Chondrocyte (in vitro differentiated cells): ENCODE data around the gene CACNG3. TPM values are rescaled to one million over a fixed set of nuclear protein-coding genes. Genes with fewer than 3 reads are reported as not detected.
"Not testable (repeated sequence)": the region's sequence is repeated elsewhere in the genome, so short reads cannot be mapped to it uniquely, and the experiment has no call there.

Source experiments
- DNase-seq: peaks from one replicate; pipeline ENCODE4 v3.0.0; 2021; ENCODE audit warnings: mixed read lengths, low spot score
- H3K27ac Mint-ChIP-seq: one replicate; pipeline ENCODE4 v1.8.0; 2021; ENCODE audit warnings: mild to moderate bottlenecking, moderate library complexity, mixed read lengths; ENCODE audit not compliant: unreplicated experiment
- H3K27me3 Mint-ChIP-seq: 2 replicates; pipeline ENCODE4 v1.8.0; 2021; ENCODE audit warnings: low read depth, mixed read lengths
- H3K36me3 Mint-ChIP-seq: 2 replicates; pipeline ENCODE4 v1.8.0; 2021; ENCODE audit warnings: low read depth, mixed read lengths
- H3K4me1 Mint-ChIP-seq: 2 replicates; pipeline ENCODE4 v1.8.0; 2021; ENCODE audit warnings: low read depth, mild to moderate bottlenecking, mixed read lengths
- H3K4me3 Mint-ChIP-seq: one replicate; pipeline ENCODE4 v1.8.0; 2021; ENCODE audit warnings: mild to moderate bottlenecking, moderate library complexity, mixed read lengths; ENCODE audit not compliant: unreplicated experiment
- H3K9me3 Mint-ChIP-seq: 2 replicates; pipeline ENCODE4 v1.8.0; 2021; ENCODE audit warnings: low read depth, mixed read lengths
- total RNA-seq: library from RNA; stranded (reverse); gene quantifications from 3 replicates; pipeline ENCODE4 v1.2.1, GENCODE V29; 2021
- TF ChIP-seq, protein P1 (sequence below): fragments of 200-600 bp; sonication (generic); IDR thresholded peaks from 2 replicates; pipeline ENCODE4 v1.5.0; 2021; ENCODE audit warnings: antibody characterized with exemption, mild to moderate bottlenecking, moderate library complexity

Gene CACNG3
- total RNA-seq, 1 donor from 2014 or later: not detected

DNA sequence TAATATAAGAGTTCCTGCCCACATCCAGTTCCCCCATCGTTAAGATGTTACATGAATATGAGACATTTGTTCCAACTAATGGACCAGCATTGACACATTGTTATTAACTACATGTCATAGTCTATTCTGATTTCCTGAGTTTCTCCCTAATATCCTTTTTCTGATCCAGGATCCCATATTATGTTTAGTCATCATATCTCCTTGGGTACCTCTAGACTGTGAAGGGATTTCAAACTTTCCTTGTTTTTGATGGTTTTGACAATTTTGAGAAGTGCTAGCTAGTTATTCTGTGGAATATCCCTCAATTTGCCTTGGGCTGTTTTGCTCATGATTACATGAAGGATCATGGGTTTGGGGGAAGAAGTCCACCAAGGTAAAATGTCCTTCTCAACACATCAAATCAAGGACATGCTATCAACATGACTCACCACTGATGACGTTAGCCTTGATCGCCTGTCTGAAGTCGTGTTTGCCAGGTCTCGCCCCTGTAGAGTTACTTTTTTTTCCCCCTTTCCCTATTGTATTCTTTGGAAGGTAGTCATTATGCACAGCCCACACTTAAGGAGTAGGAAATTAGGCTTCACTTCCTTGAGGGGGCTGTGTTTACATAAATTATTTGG lies 42.5 kb downstream of the CACNG3 start:
- Mint-ChIP-seq H3K4me1 (no peaks in the 10 kb centered on the region), H3K4me3 (no peak overlapping the region), H3K27ac (no peak overlapping the region), H3K27me3 (no peaks in the 10 kb centered on the region), H3K9me3 (peaks cover 3% of the 10 kb centered on the region), H3K36me3 (no peaks in the 10 kb centered on the region)
- TF ChIP-seq, protein P1, sequence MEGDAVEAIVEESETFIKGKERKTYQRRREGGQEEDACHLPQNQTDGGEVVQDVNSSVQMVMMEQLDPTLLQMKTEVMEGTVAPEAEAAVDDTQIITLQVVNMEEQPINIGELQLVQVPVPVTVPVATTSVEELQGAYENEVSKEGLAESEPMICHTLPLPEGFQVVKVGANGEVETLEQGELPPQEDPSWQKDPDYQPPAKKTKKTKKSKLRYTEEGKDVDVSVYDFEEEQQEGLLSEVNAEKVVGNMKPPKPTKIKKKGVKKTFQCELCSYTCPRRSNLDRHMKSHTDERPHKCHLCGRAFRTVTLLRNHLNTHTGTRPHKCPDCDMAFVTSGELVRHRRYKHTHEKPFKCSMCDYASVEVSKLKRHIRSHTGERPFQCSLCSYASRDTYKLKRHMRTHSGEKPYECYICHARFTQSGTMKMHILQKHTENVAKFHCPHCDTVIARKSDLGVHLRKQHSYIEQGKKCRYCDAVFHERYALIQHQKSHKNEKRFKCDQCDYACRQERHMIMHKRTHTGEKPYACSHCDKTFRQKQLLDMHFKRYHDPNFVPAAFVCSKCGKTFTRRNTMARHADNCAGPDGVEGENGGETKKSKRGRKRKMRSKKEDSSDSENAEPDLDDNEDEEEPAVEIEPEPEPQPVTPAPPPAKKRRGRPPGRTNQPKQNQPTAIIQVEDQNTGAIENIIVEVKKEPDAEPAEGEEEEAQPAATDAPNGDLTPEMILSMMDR: no peak
- DNase-seq: no peak

DNA sequence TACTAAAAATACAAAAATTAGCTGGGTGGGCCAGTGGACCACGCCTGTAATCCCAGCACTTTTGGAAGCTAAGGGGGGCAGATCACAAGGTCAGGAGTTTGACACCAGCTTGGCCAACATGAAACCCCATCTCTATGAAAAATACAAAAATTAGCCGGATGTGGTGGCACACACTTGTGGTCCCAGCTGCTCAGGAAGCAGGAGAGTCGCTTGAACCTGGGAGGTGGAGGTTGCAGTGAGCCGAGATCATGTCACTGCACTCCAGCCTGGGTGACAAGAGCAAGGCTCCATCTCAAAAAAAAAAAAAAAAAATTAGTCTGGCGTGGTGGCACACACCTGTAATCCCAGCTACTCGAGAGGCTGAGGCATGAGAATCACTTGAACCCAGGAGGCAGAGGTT lies 44.6 kb downstream of the CACNG3 start:
- not testable (repeated sequence) for DNase-seq, H3K27me3 Mint-ChIP-seq, H3K4me1 Mint-ChIP-seq, H3K9me3 Mint-ChIP-seq, H3K4me3 Mint-ChIP-seq, H3K27ac Mint-ChIP-seq, H3K36me3 Mint-ChIP-seq

DNA sequence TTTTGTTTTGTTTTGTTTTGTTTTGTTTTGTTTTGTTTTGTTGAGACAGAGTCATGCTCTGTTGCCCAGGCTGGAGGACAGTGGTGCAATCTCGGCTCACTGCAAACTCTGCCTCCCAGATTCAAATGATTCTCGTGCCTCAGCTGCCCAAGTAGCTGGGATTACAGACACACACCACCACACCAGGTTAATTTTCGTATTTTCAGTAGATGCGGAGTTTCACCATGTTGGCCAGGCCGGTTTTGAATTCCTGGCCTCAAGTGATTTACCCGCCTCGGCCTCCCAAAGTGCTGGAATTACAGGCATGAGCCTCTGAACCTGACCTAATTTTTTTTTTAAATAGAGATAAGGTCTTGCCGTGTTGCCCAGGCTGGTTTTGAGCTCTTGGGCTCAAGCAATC lies 46.5 kb downstream of the CACNG3 start:
- Mint-ChIP-seq H3K27ac (no peak overlapping the region), H3K36me3 (no peaks in the 10 kb centered on the region), H3K9me3 (peaks cover 3% of the 10 kb centered on the region), H3K4me1 (no peaks in the 10 kb centered on the region), H3K4me3 (no peak overlapping the region), H3K27me3 (no peaks in the 10 kb centered on the region)
- TF ChIP-seq, protein P1: no peak
- no peak for DNase-seq

DNA sequence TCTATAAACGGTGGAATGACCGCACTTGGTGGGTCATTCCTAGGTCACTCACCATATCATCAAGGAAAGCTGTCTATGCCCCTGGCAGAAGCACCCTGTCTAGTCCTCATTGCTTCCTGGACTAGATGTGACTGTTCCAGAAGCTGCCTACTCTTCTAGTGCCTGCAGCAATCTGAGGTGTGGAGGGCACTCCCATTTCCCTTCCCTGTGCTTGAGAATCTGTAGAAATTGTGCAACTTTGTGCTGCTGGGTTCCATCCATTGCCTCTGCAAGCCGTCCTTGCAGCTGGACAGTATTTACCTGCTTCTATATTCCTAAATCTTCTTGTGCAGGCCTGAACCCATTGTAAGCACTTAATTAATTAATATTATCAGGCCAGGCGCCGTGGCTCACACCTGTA lies 52.1 kb downstream of the CACNG3 start:
- Mint-ChIP-seq H3K4me3 (no peak overlapping the region), H3K4me1 (no peaks in the 10 kb centered on the region), H3K36me3 (no peaks in the 10 kb centered on the region), H3K27ac (no peak overlapping the region), H3K9me3 (no peaks in the 10 kb centered on the region), H3K27me3 (no peaks in the 10 kb centered on the region)
- no peak for DNase-seq
- TF ChIP-seq, protein P1: no peak

DNA sequence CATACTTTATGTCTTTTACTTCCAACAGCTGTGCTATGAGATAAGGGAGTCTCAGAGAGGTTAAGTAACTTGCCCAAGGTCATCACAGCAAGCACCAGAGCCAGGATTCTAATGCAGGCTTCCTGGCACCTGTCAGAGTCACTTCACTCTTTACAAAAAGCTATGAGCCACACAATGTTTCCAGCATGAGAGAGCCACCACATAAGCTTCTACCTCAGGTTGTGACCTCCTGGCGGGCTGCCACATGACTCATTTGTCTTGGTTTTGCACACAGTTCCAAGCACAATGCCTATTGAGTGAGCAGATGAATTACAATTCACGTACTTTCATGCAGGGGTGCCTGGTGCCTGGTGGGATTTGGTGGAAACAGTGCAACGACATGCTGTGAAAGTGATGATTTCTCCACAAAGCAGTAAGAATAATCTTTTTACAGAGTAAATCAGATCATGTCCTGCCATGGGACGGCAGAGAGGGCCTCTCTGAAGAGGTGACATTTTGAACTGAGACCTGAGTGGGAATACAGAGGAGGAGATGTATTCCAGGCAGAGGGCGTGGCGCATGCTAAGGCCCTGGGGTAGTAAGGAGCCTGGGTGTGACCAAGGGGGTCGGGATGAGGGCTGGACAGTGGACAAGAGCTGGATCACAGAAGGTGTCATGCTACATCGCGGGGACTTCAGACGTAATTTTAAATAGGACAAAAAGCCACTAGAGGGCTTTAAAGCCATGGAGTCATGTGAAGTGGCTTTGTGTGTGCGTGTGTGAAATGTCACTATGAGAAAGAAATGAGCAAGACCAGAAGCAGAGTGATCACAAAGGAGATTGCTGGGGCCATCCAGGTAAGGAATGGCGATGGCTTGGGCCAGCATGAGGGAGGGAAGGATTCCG lies 53.4 kb downstream of the CACNG3 start:
- Mint-ChIP-seq H3K4me3 (no peak overlapping the region), H3K36me3 (no peaks in the 10 kb centered on the region), H3K9me3 (no peaks in the 10 kb centered on the region), H3K4me1 (no peaks in the 10 kb centered on the region), H3K27ac (no peak overlapping the region), H3K27me3 (no peaks in the 10 kb centered on the region)
- DNase-seq: no peak
- TF ChIP-seq, protein P1: no peak
